Omental fat pad (tissue), 4 donors: ENCODE data around the gene INTS15. TPM values are rescaled to one million over a fixed set of nuclear protein-coding genes. Genes with fewer than 3 reads are reported as not detected.
"Not testable (repeated sequence)": the region's sequence is repeated elsewhere in the genome, so short reads cannot be mapped to it uniquely, and the experiment has no call there.

Experiments used
- ATAC-seq: fragments of 150-250 bp; one replicate; pipeline ENCODE4 v1.9.1; 2016; ENCODE audit warnings: mild to moderate bottlenecking, moderate library complexity; ENCODE audit not compliant: low FRiP score
- DNase-seq: peaks from one replicate; pipeline ENCODE4 v3.0.0-alpha.2; 2019; ENCODE audit warnings: low spot score
- total RNA-seq, 4 donors: library from RNA; depleted of rRNA; stranded (reverse); fragments of >200 nt; gene quantifications; one replicate each; pipeline ENCODE4 v1.1.0, GENCODE V29; 2016
- TF ChIP-seq, protein P1 (sequence below), 3 donors: fragments of 450-650 bp; IDR thresholded peaks; one replicate each; pipeline ENCODE4 v1.5.1; 2016 to 2017; ENCODE audit warnings: antibody characterized with exemption in 3 of 3, mild to moderate bottlenecking in 3 of 3, moderate library complexity in 2 of 3

INTS15 gene
- total RNA-seq, 4 donors from 2014 or later = 20.2 to 45.1 (median 24.1) TPM

DNA sequence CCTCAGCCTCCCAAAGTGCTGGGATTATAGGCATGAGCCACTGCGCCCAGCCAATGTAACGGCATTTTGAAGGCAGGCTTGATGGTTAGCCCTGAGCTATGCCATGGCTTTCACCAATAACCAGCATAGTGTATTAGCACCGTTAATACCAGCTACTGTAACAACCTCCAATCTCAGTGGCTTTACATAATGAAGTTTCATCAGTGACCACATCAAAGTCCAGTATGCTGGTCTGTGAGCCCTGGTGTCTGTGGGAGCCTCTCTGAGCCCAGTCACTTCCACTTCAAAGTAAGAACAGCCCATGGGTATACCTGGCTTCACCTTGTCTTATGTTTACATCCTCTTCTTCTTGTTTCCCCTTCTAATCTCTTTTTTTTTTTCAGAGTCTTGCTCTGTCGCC lies 24.2 kb upstream of the INTS15 start:
- DNase-seq = no peak
- TF ChIP-seq, protein P1, sequence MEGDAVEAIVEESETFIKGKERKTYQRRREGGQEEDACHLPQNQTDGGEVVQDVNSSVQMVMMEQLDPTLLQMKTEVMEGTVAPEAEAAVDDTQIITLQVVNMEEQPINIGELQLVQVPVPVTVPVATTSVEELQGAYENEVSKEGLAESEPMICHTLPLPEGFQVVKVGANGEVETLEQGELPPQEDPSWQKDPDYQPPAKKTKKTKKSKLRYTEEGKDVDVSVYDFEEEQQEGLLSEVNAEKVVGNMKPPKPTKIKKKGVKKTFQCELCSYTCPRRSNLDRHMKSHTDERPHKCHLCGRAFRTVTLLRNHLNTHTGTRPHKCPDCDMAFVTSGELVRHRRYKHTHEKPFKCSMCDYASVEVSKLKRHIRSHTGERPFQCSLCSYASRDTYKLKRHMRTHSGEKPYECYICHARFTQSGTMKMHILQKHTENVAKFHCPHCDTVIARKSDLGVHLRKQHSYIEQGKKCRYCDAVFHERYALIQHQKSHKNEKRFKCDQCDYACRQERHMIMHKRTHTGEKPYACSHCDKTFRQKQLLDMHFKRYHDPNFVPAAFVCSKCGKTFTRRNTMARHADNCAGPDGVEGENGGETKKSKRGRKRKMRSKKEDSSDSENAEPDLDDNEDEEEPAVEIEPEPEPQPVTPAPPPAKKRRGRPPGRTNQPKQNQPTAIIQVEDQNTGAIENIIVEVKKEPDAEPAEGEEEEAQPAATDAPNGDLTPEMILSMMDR (IDR thresholded peaks at IDR 0.05) = no peak
- ATAC-seq = no peak

DNA sequence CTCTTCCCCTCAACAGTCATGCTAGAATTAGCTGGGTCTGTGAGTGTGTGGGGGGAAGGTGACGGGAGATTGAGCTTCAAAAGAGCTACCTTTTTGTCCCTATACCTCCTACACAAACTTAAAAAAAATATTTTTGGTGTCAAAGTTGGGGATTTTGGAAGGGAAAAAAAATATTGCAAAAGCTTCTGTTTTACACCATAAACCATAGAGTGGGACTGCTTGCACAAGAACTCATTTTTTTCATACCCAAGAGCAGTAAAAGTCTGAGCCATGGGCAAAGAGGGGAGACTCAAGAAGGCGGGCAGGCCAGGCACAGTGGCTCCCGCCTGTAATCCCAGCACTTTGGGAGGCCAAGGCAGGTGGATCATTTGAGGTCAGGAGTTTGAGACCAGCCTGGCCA lies 21.9 kb upstream of the INTS15 start:
- TF ChIP-seq, protein P1 (IDR thresholded peaks at IDR 0.05) = no peak
- ATAC-seq = no peak
- no peak for DNase-seq

DNA sequence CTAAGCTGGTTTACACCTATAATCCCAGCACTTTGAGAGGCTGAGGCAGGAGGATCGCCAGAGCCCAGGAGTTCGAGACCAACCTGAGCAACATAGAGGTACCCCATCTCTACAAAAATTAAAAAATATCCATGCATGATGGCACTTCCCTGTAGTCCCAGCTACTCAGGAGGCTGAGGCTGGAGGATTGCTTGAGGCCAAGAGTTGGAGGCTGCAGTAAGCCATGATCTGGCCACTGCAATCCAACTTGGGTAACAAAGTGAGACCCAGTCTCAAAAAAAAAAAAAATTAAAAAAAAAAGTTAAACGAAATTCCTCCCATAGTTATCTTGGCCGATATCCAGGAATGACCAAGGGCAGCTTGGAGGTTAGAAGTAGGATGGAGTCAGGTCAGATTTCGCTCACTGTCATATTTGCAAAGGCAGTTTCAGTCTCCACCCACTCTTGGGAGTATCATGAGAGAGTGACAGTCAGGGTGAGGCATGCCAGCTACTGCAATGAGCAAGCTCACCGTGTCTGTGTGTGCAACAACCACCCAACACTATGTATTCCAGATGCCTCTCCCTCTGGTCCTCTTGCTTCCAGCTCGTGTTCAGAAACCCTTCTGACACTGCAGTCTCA lies 18.6 kb upstream of the INTS15 start:
- no peak for DNase-seq
- no peak for ATAC-seq
- TF ChIP-seq, protein P1 (IDR thresholded peaks at IDR 0.05) = no peak

DNA sequence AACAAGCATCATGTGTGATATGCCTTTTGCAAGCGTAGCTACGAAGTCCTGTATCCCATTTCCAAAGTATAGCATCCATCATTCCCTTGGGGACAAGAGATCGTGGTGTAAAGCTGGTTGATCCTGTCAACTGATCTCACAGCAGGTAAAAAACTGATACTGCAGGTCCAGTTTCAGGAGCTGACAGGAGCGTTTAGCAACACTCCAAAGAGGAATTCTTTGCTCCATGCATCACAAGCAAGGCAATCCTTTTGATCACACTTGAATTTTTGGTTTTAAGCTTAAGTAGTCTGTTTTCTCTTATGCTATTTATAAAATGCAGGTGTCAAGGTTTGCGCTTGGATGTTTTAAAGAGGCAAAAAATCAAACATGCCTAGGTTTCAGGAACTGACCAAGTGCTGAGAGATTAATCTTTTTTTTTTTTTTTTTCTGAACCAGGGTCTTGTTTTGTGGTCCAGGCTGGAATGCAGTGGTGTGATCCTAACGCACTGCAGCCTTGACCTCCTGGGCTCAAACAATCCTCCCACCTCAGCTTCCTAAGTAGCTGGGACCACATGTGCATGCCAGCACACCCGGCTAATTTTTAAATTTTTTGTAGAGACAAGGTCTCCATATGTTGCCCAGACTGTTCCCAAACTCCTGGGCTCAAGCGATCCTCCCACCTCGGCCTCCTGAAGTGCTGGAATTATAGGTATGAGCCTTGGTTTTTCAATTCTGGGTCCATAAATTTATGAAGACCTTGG lies 14.4 kb upstream of the INTS15 start:
- no peak for ATAC-seq
- TF ChIP-seq, protein P1 (IDR thresholded peaks at IDR 0.05) = no peak

DNA sequence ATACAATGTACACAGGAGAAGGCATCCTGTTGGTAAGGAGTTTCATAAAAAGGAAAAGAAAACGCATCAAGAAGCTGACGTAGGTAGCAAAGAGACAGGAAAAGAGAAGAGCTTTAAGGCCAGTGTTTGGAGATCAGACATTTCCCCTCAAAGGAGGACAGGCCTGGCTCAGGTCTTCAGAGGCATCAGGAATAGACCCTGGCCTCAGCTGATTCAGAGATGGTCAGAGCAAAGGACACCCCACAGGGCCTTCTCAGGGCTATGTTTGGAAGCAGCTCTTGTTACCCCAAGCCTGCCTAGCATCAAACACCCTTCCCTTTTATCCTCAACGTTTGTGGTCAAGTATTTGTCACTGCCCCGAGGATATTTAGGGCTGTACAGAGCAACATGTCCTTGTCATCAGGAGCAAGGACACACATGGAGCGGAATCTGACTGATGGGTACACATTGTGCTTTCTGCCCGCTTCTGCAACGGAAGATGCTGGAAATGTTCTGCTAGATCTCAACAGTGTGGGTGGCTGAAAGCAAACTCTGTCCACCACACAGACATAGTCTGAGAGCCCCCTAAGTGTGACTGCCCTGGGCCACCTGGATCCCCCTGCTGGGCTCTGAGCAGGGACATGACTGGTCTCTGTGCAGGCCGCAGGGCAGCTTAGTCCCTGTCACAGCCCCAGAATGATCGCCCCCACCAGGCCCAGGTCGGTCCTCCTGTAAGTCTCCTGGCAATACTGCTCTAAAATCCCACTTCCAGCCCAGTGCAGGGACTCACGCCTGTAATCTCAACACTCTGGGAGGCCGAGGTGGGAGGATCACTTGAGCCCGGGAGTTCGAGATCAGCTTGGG lies 13.6 kb upstream of the INTS15 start:
- DNase-seq = no peak
- ATAC-seq = no peak
- TF ChIP-seq, protein P1 (IDR thresholded peaks at IDR 0.05) = no peak

More for the DNA sequence above, 14.4 kb upstream of the INTS15 start:
- no peak for DNase-seq

DNA sequence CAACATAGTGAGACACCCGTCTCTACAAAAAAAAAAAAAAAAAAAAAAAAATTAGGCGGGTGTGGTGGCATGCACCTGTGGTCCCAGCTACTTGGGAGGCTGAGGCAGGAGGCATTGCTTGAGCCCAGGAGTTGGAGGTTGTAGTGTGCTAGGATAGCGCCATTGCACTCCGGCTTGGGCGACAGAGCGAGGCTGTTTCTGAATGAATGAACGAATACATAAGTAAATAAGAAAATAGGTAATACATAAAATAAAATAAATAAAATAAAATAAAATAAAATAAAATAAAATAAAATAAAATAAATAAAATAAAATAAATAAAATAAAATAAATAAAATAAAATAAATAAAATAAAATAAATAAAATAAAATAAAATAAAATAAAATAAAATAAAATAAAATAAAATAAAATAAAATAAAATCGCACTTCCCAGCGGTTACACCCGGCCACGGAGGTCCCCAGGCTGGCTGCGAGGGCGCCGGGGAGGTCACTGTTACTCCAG lies 12.9 kb upstream of the INTS15 start:
- ATAC-seq, DNase-seq: not testable (repeated sequence)
